ENCODE data around the gene ARHGAP6. TPM values are rescaled to one million over a fixed set of nuclear protein-coding genes. Genes with fewer than 3 reads are reported as not detected.

ARHGAP6 gene
- total and polyA plus RNA-seq, 9 of the 15 experiments (the other 6 are each of a cell fraction or from before 2014, with no cell fraction given): 12.5 to 63.6 (median 41.8) TPM

DNA sequence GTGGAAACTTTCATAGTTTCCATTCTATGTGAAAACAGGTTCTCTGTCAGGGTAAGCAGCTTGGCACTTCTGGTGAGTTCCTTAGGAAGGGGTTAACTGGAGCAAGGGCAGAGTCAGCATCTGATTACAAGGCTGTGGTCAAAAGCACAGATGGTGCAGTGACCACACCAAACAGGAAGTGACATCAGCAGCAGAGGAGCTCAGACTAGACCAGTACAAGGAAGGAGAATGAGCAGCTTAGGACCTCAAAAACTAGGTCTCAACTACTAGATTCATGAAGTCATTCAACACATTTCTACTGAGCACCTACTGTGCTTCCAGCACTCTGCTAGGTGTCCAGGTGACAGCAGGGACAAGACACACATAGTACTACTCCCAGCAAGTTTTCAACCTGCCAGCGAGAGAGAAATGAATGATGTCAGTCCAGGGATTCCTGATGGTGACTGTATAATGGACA lies 242.3 kb downstream of the ARHGAP6 start (continued):
- TF ChIP-seq, protein P1, sequence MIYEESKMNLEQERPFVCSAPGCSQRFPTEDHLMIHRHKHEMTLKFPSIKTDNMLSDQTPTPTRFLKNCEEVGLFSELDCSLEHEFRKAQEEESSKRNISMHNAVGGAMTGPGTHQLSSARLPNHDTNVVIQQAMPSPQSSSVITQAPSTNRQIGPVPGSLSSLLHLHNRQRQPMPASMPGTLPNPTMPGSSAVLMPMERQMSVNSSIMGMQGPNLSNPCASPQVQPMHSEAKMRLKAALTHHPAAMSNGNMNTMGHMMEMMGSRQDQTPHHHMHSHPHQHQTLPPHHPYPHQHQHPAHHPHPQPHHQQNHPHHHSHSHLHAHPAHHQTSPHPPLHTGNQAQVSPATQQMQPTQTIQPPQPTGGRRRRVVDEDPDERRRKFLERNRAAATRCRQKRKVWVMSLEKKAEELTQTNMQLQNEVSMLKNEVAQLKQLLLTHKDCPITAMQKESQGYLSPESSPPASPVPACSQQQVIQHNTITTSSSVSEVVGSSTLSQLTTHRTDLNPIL (CRISPR knock-in tag; IDR thresholded peaks at IDR 0.05): no peak
- TF ChIP-seq BRD4 (IDR thresholded peaks at IDR 0.05): no peak
- TF ChIP-seq, protein P2, sequence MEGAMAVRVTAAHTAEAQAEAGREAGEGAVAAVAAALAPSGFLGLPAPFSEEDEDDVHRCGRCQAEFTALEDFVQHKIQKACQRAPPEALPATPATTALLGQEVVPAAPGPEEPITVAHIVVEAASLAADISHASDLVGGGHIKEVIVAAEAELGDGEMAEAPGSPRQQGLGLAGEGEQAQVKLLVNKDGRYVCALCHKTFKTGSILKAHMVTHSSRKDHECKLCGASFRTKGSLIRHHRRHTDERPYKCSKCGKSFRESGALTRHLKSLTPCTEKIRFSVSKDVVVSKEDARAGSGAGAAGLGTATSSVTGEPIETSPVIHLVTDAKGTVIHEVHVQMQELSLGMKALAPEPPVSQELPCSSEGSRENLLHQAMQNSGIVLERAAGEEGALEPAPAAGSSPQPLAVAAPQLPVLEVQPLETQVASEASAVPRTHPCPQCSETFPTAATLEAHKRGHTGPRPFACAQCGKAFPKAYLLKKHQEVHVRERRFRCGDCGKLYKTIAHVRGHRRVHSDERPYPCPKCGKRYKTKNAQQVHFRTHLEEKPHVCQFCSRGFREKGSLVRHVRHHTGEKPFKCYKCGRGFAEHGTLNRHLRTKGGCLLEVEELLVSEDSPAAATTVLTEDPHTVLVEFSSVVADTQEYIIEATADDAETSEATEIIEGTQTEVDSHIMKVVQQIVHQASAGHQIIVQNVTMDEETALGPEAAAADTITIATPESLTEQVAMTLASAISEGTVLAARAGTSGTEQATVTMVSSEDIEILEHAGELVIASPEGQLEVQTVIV (CRISPR knock-in tag; IDR thresholded peaks at IDR 0.05; ENCODE audit: borderline replicate concordance): no peak
- TF ChIP-seq, protein P3, sequence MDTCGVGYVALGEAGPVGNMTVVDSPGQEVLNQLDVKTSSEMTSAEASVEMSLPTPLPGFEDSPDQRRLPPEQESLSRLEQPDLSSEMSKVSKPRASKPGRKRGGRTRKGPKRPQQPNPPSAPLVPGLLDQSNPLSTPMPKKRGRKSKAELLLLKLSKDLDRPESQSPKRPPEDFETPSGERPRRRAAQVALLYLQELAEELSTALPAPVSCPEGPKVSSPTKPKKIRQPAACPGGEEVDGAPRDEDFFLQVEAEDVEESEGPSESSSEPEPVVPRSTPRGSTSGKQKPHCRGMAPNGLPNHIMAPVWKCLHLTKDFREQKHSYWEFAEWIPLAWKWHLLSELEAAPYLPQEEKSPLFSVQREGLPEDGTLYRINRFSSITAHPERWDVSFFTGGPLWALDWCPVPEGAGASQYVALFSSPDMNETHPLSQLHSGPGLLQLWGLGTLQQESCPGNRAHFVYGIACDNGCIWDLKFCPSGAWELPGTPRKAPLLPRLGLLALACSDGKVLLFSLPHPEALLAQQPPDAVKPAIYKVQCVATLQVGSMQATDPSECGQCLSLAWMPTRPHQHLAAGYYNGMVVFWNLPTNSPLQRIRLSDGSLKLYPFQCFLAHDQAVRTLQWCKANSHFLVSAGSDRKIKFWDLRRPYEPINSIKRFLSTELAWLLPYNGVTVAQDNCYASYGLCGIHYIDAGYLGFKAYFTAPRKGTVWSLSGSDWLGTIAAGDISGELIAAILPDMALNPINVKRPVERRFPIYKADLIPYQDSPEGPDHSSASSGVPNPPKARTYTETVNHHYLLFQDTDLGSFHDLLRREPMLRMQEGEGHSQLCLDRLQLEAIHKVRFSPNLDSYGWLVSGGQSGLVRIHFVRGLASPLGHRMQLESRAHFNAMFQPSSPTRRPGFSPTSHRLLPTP (IDR thresholded peaks at IDR 0.05; ENCODE audit: borderline replicate concordance, extremely low read depth, insufficient read length): no peak
- no peak for TF ChIP-seq SIRT6 (IDR thresholded peaks at IDR 0.05; ENCODE audit: low read depth, low read length)
- TF ChIP-seq EGR1 (conservative IDR thresholded peaks at IDR 0.05): no peak
- peak; percentile 81 for TF ChIP-seq CREB1 (IDR thresholded peaks at IDR 0.05)
- peak; percentile 88 for TF ChIP-seq CREB1 (CRISPR knock-in tag; IDR thresholded peaks at IDR 0.05)
- TF ChIP-seq ETS1 (conservative IDR thresholded peaks at IDR 0.05; ENCODE audit: control insufficient read depth, low read depth, low read length): 0 out of 2 replicates have a peak, but pooled peaks have one; percentile 50
- no peak for TF ChIP-seq RFX5 (IDR thresholded peaks at IDR 0.05; ENCODE audit: low read depth, low read length)
- TF ChIP-seq JUND (IDR thresholded peaks at IDR 0.05; ENCODE audit: borderline replicate concordance, low read depth, low read length): peak; percentile 91
- TF ChIP-seq JUND (tag; IDR thresholded peaks at IDR 0.05; ENCODE audit: borderline replicate concordance, low read depth, low read length): peak; percentile 86; the same call in 2 of the 3 replicates
- TF ChIP-seq NFIX (CRISPR knock-in tag; IDR thresholded peaks at IDR 0.05; ENCODE audit: low read depth): no peak
- no peak for TF ChIP-seq PURB (CRISPR knock-in tag; IDR thresholded peaks at IDR 0.05; ENCODE audit: low read depth)
- peak; percentile 78 for TF ChIP-seq SMARCA4 (IDR thresholded peaks at IDR 0.05)
- TF ChIP-seq AFF4 (CRISPR knock-in tag; IDR thresholded peaks at IDR 0.05): 0 out of 2 replicates have a peak, but pooled peaks have one; percentile 65
